H1 (cell line): Measurements from ENCODE around the gene ATE1. TPM values are rescaled to one million over a fixed set of nuclear protein-coding genes. Genes with fewer than 3 reads are reported as not detected.

Experiments
- CEBPB ChIP-seq: IDR thresholded peaks from 2 replicates; pipeline ENCODE4 v1.6.1; 2012; ENCODE audit warnings: low read depth, low read length
- POLR2A ChIP-seq, 2 experiments: IDR thresholded peaks; 1 replicate in 1 of 2; 2 replicates in 1 of 2; pipeline ENCODE4 v1.6.1; 2011; ENCODE audit warnings: low read depth in 2 of 2, low read length in 2 of 2, mild to moderate bottlenecking in 2 of 2; ENCODE audit errors: control extremely low read depth in 1 of 2
- SUZ12 ChIP-seq: fragments of 200-600 bp; sonication (generic); IDR thresholded peaks from 2 replicates; pipeline ENCODE4 v1.6.1; 2012; ENCODE audit warnings: mild to moderate bottlenecking, inconsistent platforms, low read length, moderate library complexity, mixed read lengths
- TEAD4 ChIP-seq: IDR thresholded peaks from 2 replicates; pipeline ENCODE4 v1.6.1; 2012; ENCODE audit warnings: low read depth, low read length, inconsistent platforms, mixed read lengths
- polyA plus RNA-seq, 7 experiments: library from polyadenylated mRNA; depleted of rRNA in 3 of 7; stranded (reverse) in 5 of 7; unstranded in 2 of 7; fragments of >200 nt in 5 of 7; fragments of 200-250 nt in 2 of 7; gene quantifications; 1 replicate in 5 of 7; 2 replicates in 1 of 7; 4 replicates in 1 of 7; pipeline versions ENCODE4 v1.2.1 to v1.2.3, GENCODE V29; 2011 to 2013; ENCODE audit warnings: missing spikeins in 2 of 7, mixed read lengths in 2 of 7
- total RNA-seq: library from RNA; stranded (reverse); fragmentation: NEBNext Ultra II Directional; extraction: Animal tissue kit (Norgen Biotek cat#: 25700); gene quantifications from 2 replicates; pipeline ENCODE4 v1.2.1, GENCODE V29; 2021
- TF ChIP-seq, protein P1 (sequence below): fragments of 300-600 bp; sonication (generic); IDR thresholded peaks from 2 replicates; pipeline ENCODE4 v1.7.1; 2012; ENCODE audit warnings: low read length, moderate library complexity, mild to moderate bottlenecking, inconsistent platforms; ENCODE audit not compliant: insufficient replicate concordance

The ATE1 gene
- total and polyA plus RNA-seq, 2 of the 8 experiments (the other 6 are each of a cell fraction or from before 2014, with no cell fraction given) = 8.8 to 26.9 TPM

DNA sequence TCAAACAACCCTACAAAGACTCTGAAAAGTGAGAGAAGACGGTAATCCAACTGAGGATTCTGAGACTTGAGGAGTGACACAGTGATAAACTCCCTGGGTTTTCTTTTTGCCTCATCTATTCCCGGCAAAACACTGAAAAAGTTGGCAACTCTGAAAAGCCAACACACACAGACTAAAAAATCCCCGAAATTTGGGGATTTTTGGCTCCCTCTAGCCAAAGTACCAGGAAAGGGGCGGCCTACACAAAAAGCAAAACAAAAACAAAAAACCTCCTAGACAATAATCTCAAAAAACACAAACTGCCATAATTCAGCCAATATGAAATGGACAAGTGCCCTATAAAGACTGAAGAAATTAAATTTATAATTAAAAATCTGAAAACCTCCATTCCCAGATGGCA, 161.4 kb downstream of the ATE1 start (continued):
- TF ChIP-seq, protein P1, sequence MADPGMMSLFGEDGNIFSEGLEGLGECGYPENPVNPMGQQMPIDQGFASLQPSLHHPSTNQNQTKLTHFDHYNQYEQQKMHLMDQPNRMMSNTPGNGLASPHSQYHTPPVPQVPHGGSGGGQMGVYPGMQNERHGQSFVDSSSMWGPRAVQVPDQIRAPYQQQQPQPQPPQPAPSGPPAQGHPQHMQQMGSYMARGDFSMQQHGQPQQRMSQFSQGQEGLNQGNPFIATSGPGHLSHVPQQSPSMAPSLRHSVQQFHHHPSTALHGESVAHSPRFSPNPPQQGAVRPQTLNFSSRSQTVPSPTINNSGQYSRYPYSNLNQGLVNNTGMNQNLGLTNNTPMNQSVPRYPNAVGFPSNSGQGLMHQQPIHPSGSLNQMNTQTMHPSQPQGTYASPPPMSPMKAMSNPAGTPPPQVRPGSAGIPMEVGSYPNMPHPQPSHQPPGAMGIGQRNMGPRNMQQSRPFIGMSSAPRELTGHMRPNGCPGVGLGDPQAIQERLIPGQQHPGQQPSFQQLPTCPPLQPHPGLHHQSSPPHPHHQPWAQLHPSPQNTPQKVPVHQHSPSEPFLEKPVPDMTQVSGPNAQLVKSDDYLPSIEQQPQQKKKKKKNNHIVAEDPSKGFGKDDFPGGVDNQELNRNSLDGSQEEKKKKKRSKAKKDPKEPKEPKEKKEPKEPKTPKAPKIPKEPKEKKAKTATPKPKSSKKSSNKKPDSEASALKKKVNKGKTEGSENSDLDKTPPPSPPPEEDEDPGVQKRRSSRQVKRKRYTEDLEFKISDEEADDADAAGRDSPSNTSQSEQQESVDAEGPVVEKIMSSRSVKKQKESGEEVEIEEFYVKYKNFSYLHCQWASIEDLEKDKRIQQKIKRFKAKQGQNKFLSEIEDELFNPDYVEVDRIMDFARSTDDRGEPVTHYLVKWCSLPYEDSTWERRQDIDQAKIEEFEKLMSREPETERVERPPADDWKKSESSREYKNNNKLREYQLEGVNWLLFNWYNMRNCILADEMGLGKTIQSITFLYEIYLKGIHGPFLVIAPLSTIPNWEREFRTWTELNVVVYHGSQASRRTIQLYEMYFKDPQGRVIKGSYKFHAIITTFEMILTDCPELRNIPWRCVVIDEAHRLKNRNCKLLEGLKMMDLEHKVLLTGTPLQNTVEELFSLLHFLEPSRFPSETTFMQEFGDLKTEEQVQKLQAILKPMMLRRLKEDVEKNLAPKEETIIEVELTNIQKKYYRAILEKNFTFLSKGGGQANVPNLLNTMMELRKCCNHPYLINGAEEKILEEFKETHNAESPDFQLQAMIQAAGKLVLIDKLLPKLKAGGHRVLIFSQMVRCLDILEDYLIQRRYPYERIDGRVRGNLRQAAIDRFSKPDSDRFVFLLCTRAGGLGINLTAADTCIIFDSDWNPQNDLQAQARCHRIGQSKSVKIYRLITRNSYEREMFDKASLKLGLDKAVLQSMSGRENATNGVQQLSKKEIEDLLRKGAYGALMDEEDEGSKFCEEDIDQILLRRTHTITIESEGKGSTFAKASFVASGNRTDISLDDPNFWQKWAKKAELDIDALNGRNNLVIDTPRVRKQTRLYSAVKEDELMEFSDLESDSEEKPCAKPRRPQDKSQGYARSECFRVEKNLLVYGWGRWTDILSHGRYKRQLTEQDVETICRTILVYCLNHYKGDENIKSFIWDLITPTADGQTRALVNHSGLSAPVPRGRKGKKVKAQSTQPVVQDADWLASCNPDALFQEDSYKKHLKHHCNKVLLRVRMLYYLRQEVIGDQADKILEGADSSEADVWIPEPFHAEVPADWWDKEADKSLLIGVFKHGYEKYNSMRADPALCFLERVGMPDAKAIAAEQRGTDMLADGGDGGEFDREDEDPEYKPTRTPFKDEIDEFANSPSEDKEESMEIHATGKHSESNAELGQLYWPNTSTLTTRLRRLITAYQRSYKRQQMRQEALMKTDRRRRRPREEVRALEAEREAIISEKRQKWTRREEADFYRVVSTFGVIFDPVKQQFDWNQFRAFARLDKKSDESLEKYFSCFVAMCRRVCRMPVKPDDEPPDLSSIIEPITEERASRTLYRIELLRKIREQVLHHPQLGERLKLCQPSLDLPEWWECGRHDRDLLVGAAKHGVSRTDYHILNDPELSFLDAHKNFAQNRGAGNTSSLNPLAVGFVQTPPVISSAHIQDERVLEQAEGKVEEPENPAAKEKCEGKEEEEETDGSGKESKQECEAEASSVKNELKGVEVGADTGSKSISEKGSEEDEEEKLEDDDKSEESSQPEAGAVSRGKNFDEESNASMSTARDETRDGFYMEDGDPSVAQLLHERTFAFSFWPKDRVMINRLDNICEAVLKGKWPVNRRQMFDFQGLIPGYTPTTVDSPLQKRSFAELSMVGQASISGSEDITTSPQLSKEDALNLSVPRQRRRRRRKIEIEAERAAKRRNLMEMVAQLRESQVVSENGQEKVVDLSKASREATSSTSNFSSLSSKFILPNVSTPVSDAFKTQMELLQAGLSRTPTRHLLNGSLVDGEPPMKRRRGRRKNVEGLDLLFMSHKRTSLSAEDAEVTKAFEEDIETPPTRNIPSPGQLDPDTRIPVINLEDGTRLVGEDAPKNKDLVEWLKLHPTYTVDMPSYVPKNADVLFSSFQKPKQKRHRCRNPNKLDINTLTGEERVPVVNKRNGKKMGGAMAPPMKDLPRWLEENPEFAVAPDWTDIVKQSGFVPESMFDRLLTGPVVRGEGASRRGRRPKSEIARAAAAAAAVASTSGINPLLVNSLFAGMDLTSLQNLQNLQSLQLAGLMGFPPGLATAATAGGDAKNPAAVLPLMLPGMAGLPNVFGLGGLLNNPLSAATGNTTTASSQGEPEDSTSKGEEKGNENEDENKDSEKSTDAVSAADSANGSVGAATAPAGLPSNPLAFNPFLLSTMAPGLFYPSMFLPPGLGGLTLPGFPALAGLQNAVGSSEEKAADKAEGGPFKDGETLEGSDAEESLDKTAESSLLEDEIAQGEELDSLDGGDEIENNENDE = no peak
- no peak for TF ChIP-seq CEBPB
- TF ChIP-seq TEAD4 = no peak
- TF ChIP-seq SUZ12 = no peak
- TF ChIP-seq POLR2A (IDR thresholded peaks at IDR 0.05; ENCODE audit: control extremely low read depth in 1 of 2, low read depth in 2 of 2, low read length in 2 of 2) = no peak
